GM19468 (cell line): Measurements from ENCODE around the gene TRMT44.

ENCODE experiments used
- ATAC-seq: cut with Tn5 transposase; IDR thresholded peaks from one replicate; pipeline ENCODE4 v1.9.1; 2021; ENCODE audit warnings: mild to moderate bottlenecking, moderate library complexity, moderate number of reproducible peaks; ENCODE audit not compliant: unreplicated experiment; ENCODE audit errors: extremely low read depth

TRMT44 gene

GRCh38 chr4:8465615-8466611, 25.3 kb downstream of the TRMT44 start:
- no peak for ATAC-seq

DNA sequence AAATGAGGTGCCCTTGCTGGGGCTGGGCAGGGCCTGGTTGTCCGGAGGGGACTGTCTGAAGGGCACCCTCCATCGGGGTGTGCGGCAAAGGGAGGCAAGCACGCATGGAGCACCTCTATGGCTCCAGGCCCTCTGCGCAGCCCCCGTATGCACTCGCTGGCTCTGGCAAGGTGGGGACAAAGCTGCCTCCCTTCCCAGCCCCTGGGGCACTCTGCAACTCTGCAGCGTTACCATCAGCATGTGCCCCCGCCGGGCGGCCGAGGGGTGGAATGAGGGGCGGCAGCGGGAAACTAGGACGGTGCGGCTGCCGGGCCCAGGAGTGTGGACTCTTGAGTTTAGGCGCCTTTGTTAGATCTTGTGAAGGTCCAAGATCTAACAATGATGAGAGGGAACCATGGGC, 26.4 kb downstream of the TRMT44 start:
- no peak for ATAC-seq

DNA sequence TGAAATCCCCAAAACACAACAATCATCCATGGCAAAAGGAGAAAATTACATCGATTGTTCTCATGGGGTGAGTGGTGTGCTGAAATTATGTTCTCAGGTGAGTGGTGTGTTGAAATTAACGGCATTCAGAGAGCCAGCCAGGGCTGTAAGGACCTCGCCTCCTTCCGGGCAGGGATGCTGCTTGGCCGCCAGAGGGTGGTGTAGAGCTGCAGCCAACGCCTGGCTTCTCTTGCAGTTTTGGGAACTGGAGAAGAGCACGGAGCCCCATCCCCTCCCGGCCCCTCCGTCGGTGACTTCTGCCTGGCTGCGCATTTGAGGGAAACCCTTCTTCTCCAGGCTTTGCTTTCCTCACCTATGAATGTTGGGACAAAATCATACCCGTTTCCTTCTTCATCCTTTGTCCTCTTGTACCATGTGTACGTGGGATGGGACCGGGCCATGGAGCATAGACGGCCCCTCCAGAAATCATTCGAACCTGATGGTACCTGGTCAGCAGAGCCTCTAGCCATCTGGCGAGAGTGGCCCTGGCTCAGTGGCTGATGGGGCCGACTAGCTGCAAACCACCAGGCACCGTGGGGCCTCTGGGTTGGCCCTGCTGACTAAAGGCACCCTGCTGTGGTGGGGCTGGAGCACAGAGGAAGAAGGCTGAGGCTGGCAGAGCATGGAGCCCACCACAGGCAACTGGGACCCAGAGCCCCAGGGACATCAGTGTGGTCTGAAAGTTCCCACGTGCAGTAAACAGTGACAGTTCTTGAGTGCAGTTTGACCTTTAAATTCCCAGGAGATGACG, 28.4 kb downstream of the TRMT44 start:
- no peak for ATAC-seq

DNA sequence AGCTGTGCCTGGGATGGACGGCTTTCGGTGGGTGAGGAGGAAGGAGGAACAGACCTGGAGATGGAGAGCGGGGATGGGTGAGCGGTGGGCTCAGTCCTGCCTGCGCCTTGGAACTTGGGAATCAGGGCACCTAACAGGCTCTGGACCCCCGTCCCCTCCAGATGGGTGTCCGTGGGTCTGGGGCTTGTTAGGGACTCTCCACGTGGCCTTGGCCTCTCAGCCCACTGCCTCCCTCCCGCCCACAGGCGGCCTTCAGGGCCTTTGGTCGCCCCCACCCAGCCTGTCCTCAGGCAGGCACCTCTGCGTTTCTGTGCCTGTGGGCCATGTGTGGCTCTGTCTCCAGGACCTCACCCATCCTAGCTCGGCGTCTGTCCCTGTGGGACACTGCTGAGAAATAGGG, 29.0 kb downstream of the TRMT44 start:
- ATAC-seq, result no peak

GRCh38 chr4:8470451-8471024, 30.0 kb downstream of the TRMT44 start:
- no peak for ATAC-seq

DNA sequence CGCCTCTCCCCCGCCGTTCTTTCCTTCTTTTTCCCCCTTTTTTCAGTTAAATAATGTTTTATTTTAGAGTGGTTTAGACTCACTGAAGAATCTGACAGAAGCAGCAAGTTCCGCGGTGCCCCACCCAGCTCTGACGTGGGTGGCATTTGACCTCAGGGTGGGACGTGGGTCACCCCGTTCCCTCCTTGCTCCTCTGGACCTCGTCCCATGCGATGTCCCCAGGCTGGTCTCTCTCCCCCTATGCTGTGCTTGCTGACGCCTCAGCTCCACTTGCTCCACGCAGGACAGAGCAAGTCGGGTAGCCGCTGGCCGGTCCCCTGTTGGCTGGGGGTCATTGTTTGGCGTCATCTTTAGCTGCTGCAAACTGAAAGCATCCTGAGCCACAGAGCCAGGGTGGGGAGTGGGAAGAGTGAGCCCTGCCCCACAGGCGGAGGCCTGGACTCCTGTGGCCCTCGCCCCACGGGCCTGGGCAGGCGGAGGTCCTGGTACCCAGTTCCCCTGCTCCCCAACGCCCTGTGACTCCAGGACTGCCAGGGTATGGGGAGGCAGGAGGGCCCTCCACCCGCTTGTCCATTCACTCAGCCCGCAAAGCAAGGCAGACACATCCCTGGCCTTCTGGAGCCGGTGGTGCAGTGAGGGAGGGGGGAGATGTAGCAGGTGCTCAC, 30.8 kb downstream of the TRMT44 start:
- no peak for ATAC-seq

- no peak for ATAC-seq
These were observed 31.6 kb downstream of the TRMT44 start for GRCh38 chr4:8472158-8472688.

DNA sequence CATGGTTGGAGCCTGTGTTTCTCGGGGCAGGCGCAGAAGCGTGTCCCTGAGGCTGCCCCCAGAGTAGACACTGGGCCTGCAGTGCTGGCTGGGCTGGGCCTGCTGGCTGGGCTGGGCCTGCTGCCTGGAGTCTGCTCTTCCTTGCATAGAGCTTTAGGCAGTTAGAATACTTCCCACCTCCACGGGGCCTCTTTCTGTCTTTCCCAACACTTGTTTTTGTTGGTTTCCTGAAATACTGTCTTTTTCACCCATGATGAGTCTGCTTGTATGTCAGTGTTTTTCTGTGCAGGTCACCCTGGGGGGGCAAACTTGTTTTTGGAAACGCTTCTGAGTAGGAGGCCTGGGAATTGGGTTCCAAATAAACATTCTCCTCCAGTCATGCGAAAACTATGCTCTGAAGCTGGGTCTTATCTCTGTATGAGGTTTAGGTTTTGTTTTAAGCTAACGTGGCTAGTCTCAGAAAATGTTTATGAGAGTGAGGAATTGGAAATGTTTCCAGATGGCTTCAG, 32.2 kb downstream of the TRMT44 start:
- no peak for ATAC-seq

- ATAC-seq, result no peak
These were observed 32.8 kb downstream of the TRMT44 start for GRCh38 chr4:8473198-8473919.

- ATAC-seq, result no peak
These were observed 33.5 kb downstream of the TRMT44 start for GRCh38 chr4:8473920-8474590.

GRCh38 chr4:8474856-8475255, 34.3 kb downstream of the TRMT44 start:
- no peak for ATAC-seq

DNA sequence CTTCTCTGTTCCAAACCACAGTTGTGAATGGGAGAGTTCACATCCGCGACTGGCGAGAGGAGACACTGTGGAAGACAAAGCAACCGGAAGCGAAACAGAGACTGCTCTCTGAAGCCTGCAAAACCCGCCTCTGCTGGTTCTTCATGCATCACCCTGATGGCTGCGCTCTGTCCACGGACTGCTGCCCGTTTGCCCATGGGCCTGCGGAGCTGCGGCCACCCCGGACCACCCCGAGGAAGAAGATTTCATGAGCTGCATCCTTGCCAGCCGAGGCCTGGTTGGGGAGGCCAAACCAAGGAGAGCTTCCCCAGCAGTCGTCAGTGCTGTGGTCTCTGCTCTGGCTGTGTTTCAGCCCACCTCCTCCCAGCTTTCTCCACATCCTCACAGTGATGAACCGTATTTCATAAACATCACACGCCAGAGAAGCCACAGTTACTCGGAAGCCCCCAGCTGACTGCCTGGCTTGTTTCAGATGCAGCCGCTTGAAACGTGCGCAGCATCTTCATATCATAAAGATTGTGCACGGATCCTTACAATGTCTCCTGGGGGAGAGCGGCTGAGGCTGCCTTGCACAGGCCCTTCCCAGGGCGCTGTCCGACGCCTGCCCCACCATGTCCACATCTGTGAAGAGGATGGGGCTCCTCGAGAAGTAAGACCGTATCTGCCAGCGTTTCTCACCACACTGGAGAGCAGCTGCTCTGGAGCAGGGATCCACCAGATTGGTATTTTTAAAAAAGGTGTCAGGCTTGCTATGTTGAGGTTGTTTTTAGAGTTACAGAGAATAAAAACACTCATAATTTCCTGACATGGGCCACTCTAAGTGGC, 35.4 kb downstream of the TRMT44 start:
- ATAC-seq, result no peak

- no peak for ATAC-seq
These were observed 36.6 kb downstream of the TRMT44 start for GRCh38 chr4:8477095-8477635.

GRCh38 chr4:8477676-8478075, 37.1 kb downstream of the TRMT44 start:
- no peak for ATAC-seq

GRCh38 chr4:8478371-8478770, 37.8 kb downstream of the TRMT44 start:
- ATAC-seq, result no peak

- no peak for ATAC-seq
These were observed 38.5 kb downstream of the TRMT44 start for GRCh38 chr4:8478801-8479744.
